ENCODE results near the gene KTN1.

DNA sequence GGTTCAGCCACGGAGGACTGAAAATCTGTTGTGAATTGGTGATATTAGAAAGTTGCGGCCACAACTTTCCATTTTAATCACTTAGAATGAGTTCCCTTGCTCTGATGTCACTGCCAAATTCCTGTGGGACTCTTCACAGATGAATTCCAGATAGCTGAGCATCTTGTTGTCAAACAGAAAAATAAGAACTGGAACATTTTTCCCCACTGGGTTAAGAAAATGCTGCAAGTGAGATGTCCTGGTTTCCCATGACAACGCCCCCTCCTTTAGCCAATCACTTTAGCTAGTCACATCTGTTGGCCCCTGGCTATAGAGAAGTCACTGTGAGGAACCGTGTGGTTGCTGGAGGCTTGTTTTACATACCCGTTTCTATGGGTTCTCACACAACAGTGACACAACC is 135.9 kb downstream of the KTN1 start:
- TF ChIP-seq, protein P1, sequence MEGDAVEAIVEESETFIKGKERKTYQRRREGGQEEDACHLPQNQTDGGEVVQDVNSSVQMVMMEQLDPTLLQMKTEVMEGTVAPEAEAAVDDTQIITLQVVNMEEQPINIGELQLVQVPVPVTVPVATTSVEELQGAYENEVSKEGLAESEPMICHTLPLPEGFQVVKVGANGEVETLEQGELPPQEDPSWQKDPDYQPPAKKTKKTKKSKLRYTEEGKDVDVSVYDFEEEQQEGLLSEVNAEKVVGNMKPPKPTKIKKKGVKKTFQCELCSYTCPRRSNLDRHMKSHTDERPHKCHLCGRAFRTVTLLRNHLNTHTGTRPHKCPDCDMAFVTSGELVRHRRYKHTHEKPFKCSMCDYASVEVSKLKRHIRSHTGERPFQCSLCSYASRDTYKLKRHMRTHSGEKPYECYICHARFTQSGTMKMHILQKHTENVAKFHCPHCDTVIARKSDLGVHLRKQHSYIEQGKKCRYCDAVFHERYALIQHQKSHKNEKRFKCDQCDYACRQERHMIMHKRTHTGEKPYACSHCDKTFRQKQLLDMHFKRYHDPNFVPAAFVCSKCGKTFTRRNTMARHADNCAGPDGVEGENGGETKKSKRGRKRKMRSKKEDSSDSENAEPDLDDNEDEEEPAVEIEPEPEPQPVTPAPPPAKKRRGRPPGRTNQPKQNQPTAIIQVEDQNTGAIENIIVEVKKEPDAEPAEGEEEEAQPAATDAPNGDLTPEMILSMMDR (IDR thresholded peaks at IDR 0.05), result no peak
- TF ChIP-seq POLR2A (IDR thresholded peaks at IDR 0.05) (no peak), POLR2AphosphoS5 (IDR thresholded peaks at IDR 0.05) (peak in 1 of 3 donors; percentile 46)

Data from breast epithelium (tissue), 3 donors.